ENCODE measurements around the gene ADAMTSL4.

The ADAMTSL4 gene

DNA sequence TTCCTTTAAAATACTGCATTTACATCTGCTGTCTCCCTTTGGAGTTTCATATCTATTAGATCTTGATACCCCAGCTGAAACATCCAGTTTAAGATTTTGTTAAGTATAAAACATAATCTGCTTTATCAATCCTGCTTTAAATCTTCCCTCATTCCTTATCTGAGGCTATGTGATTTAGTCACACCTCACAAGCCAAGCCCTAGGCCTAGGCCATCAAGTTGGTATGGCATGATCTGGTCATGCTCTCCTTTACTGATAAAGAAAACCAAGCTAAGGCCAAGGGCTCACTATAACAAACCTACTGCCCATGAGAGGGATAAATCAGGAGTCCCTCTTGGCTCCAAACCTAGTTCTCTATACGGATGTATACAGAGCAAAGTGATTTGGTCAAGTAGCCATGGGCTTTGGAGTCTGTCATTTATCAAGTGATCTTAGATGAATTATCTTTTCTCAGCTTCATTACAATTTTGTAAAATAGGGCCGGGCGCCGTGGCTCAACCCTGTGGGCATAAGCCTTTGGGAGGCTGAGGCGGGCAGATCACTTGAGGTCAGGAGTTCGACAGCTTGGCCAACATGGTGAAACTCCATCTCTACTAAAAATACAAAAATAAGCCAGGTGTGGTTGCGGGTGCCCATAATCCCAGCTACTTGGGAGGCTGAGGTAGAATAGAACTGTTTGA, 57.4 kb downstream of the ADAMTSL4 start:
- no peak overlapping the region for H3K4me3 ChIP-seq (ENCODE audit: insufficient read depth, low read length, poor library complexity, severe bottlenecking)
- no peak overlapping the region for H3K27ac ChIP-seq (ENCODE audit: low read depth, low read length)
- no peaks in the 10 kb centered on the region for H3K27me3 ChIP-seq (ENCODE audit: low read length)
- no peaks in the 10 kb centered on the region for H3K36me3 ChIP-seq (ENCODE audit: low read length)
- TF ChIP-seq, protein P1, sequence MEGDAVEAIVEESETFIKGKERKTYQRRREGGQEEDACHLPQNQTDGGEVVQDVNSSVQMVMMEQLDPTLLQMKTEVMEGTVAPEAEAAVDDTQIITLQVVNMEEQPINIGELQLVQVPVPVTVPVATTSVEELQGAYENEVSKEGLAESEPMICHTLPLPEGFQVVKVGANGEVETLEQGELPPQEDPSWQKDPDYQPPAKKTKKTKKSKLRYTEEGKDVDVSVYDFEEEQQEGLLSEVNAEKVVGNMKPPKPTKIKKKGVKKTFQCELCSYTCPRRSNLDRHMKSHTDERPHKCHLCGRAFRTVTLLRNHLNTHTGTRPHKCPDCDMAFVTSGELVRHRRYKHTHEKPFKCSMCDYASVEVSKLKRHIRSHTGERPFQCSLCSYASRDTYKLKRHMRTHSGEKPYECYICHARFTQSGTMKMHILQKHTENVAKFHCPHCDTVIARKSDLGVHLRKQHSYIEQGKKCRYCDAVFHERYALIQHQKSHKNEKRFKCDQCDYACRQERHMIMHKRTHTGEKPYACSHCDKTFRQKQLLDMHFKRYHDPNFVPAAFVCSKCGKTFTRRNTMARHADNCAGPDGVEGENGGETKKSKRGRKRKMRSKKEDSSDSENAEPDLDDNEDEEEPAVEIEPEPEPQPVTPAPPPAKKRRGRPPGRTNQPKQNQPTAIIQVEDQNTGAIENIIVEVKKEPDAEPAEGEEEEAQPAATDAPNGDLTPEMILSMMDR (IDR thresholded peaks at IDR 0.05; ENCODE audit: insufficient read depth, low read length, poor library complexity, severe bottlenecking): no peak
- no peak for TF ChIP-seq EZH2phosphoT487 (conservative IDR thresholded peaks at IDR 0.05; ENCODE audit: low read length)
- H3K79me2 ChIP-seq (ENCODE audit: insufficient read depth, low read length): no peaks in the 10 kb centered on the region
- H3K9me3 ChIP-seq (ENCODE audit: insufficient read depth, low read length): no peaks in the 10 kb centered on the region
- no peaks in the 10 kb centered on the region for H4K20me1 ChIP-seq (ENCODE audit: low read depth, low read length)
- no peak overlapping the region for H2AFZ ChIP-seq (ENCODE audit: low read depth, low read length, severe bottlenecking)
- H3K4me2 ChIP-seq (ENCODE audit: low read depth, low read length, poor library complexity, severe bottlenecking): no peak overlapping the region
- no peaks in the 10 kb centered on the region for H3K9me2 ChIP-seq (replicated peaks; ENCODE audit: insufficient read depth, low read length)
- no peak overlapping the region for H3K9ac ChIP-seq (ENCODE audit: low read length)
- peaks cover 10% of the 10 kb centered on the region for H3F3A ChIP-seq (ENCODE audit: insufficient read depth)

DNA sequence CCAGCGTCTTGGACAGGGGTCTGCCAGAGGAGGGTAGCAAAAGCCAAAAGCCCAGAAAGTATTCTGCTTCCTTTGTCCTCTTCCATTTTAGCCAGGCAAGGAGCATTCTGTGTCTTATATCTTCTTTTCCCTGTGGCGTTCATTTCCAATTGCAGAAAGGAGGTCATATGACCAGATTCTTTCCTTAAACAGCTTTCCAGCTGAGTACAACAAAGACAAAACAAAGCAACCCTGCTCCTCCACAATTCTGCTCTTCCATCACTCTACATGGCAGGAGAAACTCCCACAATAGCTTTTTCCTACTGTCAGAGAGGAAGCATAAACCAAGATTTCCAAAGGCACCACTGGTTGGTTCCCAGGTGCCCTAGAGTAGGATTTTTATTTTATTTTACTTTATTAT, 60.5 kb downstream of the ADAMTSL4 start:
- H3K4me3 ChIP-seq (ENCODE audit: insufficient read depth, low read length, poor library complexity, severe bottlenecking): no peak overlapping the region
- H3K9ac ChIP-seq (ENCODE audit: low read length): no peak overlapping the region
- no peaks in the 10 kb centered on the region for H3K36me3 ChIP-seq (ENCODE audit: low read length)
- H3K4me2 ChIP-seq (ENCODE audit: low read depth, low read length, poor library complexity, severe bottlenecking): no peak overlapping the region
- H3K27me3 ChIP-seq (ENCODE audit: low read length): no peaks in the 10 kb centered on the region
- TF ChIP-seq EZH2phosphoT487 (conservative IDR thresholded peaks at IDR 0.05; ENCODE audit: low read length): no peak
- TF ChIP-seq, protein P1 (IDR thresholded peaks at IDR 0.05; ENCODE audit: insufficient read depth, low read length, poor library complexity, severe bottlenecking): no peak
- H4K20me1 ChIP-seq (ENCODE audit: low read depth, low read length): no peaks in the 10 kb centered on the region
- no peaks in the 10 kb centered on the region for H3K9me2 ChIP-seq (replicated peaks; ENCODE audit: insufficient read depth, low read length)
- H3K79me2 ChIP-seq (ENCODE audit: insufficient read depth, low read length): peaks cover 5% of the 10 kb centered on the region; the same call in 1 of the 2 replicates
- peak overlapping the region; percentile 94 for H3K27ac ChIP-seq (ENCODE audit: low read depth, low read length)
- no peak overlapping the region for H2AFZ ChIP-seq (ENCODE audit: low read depth, low read length, severe bottlenecking)
- no peaks in the 10 kb centered on the region for H3K9me3 ChIP-seq (ENCODE audit: insufficient read depth, low read length)
- peaks cover 36% of the 10 kb centered on the region for H3F3A ChIP-seq (ENCODE audit: insufficient read depth)
